Neural progenitor cell (in vitro differentiated cells): ENCODE data around the gene ZNF627.

Source experiments
- CTCF ChIP-seq: fragments of 200-600 bp; sonication (generic); IDR thresholded peaks from 2 replicates; pipeline ENCODE4 v1.5.1; 2017; ENCODE audit warnings: antibody characterized with exemption, mild to moderate bottlenecking
- EZH2phosphoT487 ChIP-seq: fragments of 200-600 bp; sonication (generic); IDR thresholded peaks from 2 replicates; pipeline ENCODE4 v1.6.1; 2017; ENCODE audit warnings: antibody characterized with exemption

- TF ChIP-seq CTCF (no peak), EZH2phosphoT487 (no peak)
Observed at GRCh38 chr19:11547929-11548700, 49.2 kb upstream of the ZNF627 start.
